CD1c-positive myeloid dendritic cell (primary cell): Measurements from ENCODE around the gene DMD.
A peak's percentile ranks its signal among the peaks of the same experiment; 100 is the strongest.
"Not testable (repeated sequence)": the region's sequence is repeated elsewhere in the genome, so short reads cannot be mapped to it uniquely, and the experiment has no call there.

Experiments used
- DNase-seq: peaks from one replicate; pipeline ENCODE4 v3.0.0-alpha.2; 2016; ENCODE audit errors: extremely low spot score

Gene DMD

GRCh38 chrX:31540313-31540712, 1671.0 kb downstream of the DMD start:
- no peak for DNase-seq

GRCh38 chrX:31527455-31528126, 1683.8 kb downstream of the DMD start:
- no peak for DNase-seq

DNA sequence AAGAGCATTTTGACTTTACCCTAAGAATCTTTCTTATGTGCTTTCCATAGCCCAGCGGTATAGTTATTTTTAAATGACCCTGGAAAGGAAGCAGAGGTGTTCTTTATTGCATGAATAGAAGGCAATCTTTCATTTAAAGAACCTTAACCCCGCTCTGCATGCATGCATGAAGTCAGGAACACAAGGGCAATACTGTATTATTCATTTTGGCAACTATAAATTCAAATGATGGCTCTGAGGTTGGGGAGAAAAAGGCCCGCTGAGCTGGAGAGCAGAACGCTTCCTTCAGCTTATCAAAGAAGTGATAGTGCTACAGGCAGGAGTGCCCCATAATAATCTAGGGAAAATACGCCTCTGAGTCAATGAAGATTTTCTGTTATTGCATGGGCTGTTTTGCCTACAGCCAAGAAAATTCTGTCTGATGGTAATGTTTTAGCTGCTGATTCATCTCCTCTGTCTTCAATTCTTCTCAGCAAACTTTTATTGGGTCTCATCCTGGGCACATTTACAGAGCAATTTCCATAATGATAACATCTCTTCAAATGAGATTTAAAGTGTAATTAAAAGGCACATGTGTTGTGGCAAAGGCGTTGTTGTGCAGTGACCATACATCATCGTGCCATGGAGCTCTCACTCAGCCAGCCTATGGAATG, 1687.3 kb downstream of the DMD start:
- DNase-seq = no peak

DNA sequence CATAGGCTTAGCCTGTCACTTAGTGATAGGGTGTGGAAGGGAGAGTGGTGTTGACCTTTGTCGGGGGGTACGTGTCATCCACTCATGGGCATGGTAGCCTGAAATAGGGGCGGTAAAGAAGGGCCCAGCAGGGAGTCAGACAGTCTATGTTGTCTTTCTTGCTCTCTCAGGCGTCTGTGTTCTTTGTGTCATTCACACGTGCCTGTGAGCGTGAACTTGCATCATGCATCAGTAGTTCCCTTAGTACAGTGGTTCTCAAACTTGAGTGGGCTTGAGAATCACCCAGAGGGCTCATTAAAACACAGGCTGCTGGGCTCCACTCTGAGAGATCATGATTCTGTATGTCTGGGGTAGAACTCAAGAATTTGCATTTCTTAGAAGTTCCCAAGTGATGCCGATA, 1688.6 kb downstream of the DMD start:
- no peak for DNase-seq

GRCh38 chrX:31521941-31522340, 1689.4 kb downstream of the DMD start:
- no peak for DNase-seq

DNA sequence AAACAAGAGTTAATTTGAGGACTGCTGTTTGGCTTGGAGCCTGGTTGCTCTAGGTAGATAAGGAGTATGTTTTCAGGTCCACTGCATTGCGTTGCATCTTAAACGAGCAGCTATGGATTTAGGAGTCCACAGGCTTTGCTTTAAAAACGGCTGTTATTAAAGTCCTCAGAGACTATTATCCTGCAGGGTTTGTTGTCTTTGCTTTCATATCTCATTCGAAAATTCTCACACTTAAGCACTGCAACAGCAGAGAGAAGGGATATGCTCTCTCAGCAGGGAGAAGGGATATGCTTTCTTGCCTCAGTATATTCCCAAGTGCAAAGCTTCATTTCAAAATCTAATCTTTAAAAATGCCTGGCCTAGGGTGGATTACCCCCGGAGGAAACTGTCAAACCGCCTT, 1694.8 kb downstream of the DMD start:
- no peak for DNase-seq

- no peak for DNase-seq
These were observed 1703.0 kb downstream of the DMD start for GRCh38 chrX:31508338-31508737.

DNA sequence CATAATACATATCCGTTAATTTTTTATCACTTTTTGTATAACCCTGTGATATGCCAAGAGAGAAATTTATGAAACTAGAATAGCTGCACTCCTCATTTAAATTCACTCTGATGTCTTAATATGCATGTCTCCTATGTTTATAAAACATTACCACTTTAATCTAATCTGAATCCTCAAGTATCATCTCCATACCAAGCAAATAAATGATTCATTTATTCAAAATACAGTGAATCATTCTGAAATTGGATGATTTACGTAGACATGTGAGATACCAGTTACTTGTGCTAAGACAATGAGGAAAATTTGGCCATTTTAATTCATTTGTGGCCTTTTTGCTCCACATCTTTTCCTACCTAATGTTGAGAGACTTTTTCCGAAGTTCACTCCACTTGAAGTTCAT, 1704.4 kb downstream of the DMD start:
- no peak for DNase-seq

DNA sequence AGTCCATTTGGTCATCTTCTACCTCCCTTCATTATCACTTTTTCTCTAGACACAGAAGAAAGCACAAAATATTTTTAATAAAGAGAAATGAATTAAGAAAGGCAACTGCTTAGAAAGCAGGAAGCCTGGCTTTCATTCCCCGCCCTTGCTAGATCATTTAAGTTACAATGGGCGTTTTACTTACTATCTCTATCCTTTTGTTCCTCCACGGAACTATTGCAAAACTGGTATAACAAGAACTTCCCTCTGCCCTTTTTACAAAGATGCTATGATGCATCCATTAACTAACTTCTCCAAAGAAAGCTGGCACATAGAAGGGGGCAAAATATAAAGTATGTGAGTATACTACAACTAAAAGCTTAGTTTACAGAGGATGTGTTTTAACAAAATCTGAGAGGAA, 1705.0 kb downstream of the DMD start:
- DNase-seq = no peak

- DNase-seq = no peak
These were observed 1710.4 kb downstream of the DMD start for GRCh38 chrX:31500921-31501320.

DNA sequence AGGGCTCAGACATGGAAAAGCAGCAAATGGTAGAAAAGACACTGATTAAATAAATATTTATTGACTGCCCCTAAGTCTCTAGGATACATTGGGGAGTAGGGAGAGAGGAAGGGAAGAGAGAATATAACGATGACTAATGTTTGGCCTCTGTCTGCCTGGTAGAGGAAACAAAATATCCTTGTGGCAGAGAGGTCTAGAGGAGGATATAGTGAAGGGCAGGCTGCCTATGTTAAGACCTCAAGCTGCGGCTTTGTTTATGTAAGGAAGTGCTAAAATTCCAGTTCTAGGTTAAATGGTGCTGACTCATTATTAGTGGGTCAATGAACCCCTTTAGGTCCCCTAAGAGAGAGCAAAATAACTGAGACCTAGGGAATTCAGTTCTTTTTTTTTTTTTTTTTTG, 1712.2 kb downstream of the DMD start:
- DNase-seq = no peak

DNA sequence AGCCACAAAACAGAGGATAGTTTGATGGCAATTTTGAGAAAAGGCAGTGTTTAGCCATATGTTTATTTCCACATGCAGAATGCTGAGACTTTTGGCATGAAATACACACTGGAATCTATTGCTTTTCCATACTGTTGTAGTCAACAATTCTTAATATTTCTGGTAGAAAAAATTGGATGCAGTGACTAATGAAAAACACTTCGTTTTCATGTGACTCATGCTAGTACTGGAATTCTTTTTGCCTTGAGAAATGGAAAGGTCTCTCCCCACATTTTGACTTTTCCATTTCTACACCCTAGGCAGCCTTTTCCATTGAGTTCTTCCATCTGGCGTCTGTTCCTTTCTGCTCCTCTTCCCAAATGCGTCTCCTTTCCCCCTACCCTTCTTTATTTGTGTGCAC, 1714.3 kb downstream of the DMD start:
- no peak for DNase-seq

DNA sequence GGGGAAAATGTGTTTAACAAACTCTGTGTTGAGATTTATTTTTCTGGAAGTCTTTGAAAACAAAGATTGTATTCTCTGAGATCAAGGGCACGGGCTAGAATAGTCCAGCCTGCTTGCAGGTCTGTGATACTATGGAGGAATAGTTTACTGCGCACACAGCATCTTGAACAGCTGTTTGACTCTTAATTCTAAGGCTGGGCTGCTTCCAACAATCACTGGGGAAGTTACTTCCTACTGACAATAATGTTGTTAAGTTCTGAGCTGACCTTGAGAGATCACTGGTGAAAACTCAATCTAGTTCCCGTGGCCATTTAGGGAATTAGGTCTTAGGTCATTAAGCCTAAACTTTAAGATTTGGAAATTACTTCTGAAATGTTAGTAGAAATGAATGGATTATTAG, 1723.4 kb downstream of the DMD start:
- DNase-seq = no peak

- DNase-seq = no peak
These were observed 1728.0 kb downstream of the DMD start for GRCh38 chrX:31483336-31483735.

DNA sequence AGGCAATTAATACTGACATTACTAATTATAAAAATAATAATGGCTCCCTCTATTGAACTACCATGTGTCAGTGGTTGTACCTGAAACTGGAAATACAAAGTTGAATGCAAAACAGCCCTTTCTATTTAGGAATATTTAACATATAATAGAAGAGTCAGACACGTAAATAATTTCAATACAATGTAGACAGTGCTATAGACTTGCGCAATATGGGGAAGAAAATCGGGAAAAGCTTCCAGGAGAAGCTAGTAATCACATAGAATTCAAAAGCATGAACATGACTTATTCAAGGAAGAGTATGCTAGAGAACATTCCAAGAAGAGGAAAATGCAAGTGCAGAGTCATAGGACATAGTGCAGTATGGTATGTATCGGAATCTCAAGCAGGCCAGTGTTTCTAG, 1730.7 kb downstream of the DMD start:
- DNase-seq = no peak

DNA sequence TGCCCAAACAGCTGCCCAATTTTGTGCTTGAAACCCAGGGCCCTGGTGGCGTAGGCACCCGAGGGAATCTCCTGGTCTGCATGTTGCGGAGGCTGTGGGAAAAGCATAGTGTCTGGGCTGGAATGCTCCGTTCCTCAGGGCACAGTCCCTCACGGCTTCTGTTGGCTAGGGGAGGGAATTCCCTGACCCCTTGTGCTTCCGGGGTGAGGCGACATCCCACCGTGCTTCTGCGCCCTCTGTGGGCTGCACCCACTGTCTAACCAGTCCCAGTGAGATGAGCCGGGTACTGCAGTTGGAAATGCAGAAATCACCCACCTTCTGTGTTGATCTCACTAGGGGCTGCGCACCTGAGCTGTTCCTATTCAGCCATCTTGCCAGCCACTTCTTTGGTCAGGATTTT, 1740.1 kb downstream of the DMD start:
- DNase-seq = no peak

GRCh38 chrX:31470753-31471152, 1740.6 kb downstream of the DMD start:
- not testable (repeated sequence) for DNase-seq

GRCh38 chrX:31464306-31464915, 1746.9 kb downstream of the DMD start:
- DNase-seq = peak; percentile 15

DNA sequence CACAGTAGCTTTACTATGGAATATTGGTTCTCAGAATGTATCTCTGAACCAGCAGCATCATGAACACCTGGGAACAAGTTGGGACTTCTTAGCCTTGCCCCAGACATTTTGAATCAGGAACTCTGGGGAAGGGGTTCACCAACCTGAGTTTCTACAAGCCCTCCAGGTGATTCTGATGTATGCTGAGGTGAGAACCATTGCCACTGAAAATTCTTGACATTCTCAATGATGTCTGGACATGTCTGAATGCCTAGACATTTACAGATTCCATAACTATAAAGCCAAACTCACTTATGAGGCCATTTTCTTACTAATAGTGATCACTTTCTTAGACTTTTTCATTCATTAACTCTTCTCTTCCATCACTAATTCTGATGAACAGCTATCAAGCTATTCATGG, 1750.1 kb downstream of the DMD start:
- no peak for DNase-seq

DNA sequence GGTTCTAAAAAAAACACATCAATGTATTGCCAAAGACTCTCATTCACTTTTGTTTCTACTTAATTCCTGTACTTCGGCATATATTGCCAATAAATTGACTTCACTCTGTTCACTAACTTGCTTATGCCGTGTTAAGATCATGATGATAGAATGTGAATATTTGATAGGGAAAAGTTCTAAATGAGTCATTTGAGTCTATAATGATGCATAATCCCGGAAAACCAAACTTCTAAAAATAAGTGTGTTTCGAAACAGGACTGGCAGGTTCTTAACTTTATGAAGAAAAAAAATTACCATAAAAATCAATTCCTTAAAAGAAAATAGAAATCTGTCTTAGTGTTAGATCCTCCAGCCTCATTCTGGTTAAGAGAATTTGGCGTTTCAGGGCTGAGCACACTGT, 1752.0 kb downstream of the DMD start:
- DNase-seq = no peak

DNA sequence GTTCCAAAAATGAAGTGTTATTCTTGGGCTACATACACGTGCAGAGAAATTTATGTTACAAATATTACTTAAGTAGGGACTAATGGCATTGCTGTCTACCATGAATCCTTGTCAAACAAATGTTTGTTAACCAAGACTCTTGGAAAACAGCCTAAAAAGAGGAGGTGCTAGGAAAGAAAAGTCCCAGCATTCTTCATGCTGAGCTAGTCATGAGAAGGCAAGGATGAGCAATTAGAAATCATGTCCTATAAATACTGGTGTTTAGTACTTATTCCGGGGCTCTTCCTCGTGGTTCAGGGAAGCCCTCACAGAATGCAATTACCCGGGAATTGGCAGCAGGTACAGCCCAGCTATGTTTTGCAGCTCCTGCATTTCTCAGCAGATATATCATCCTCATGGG, 1761.4 kb downstream of the DMD start:
- DNase-seq = no peak

GRCh38 chrX:31449081-31449480, 1762.3 kb downstream of the DMD start:
- DNase-seq = no peak

GRCh38 chrX:31445542-31445941, 1765.8 kb downstream of the DMD start:
- no peak for DNase-seq
